RWPE1 (cell line): ENCODE measurements around the gene CNOT1.
"Not testable (repeated sequence)": the region's sequence is repeated elsewhere in the genome, so short reads cannot be mapped to it uniquely, and the experiment has no call there.

Experiments
- CTCF ChIA-PET: fragments of 350-600 bp; sonication (Branson Sonifier 250); formaldehyde crosslinking; extraction: SDS; loops from one replicate; lab custom pipeline; 2021; lab: Yijun Ruan, JAX
- POLR2A ChIA-PET: fragments of 400-600 bp; formaldehyde crosslinking; extraction: SDS; loops from one replicate; lab custom pipeline; 2020; ENCODE audit warnings: antibody characterized with exemption; ENCODE audit not compliant: low non-redundant PET; lab: Yijun Ruan, JAX
- DNase-seq: peaks from one replicate; pipeline ENCODE4 v3.0.0; 2012; ENCODE audit warnings: low spot score
- H3K27ac ChIP-seq: fragments of 450-650 bp; 2 replicates; pipeline ENCODE4 v1.5.1; 2017
- CTCF ChIP-seq: fragments of 450-650 bp; conservative IDR thresholded peaks from 2 replicates; pipeline ENCODE4 v1.5.1; 2017; ENCODE audit warnings: low read depth, mild to moderate bottlenecking

The CNOT1 gene

GRCh38 chr16:58640949-58641348, 11.3 kb upstream of the CNOT1 start:
- ChIA-PET POLR2A (no interaction called here), CTCF (interaction anchor here (0.6 kb wide), 1 partner anchor 304 kb away, joined by 4 read pairs; no protein-coding TSS in a partner anchor)

GRCh38 chr16:58639836-58640235, 10.2 kb upstream of the CNOT1 start:
- H3K27ac ChIP-seq = no peak overlapping the region
- POLR2A ChIA-PET = no interaction called here
- TF ChIP-seq CTCF = no peak
- CTCF ChIA-PET = interaction anchor here (0.8 kb wide), 1 partner anchor 128 kb away, joined by 5 read pairs; no protein-coding TSS in a partner anchor
- no peak for DNase-seq

More at GRCh38 chr16:58640949-58641348, 11.3 kb upstream of the CNOT1 start:
- DNase-seq = no peak
- TF ChIP-seq CTCF = no peak
- no peak overlapping the region for H3K27ac ChIP-seq

- CTCF ChIA-PET = interaction anchor here (0.6 to 0.8 kb wide), 3 partner anchors 8 to 151 kb away, joined by 3 to 5 read pairs (median 5); no protein-coding TSS in a partner anchor
Observed at GRCh38 chr16:58639230-58639629, 9.6 kb upstream of the CNOT1 start.

GRCh38 chr16:58638148-58639036, 8.8 kb upstream of the CNOT1 start:
- peak overlapping the region; percentile 58 for H3K27ac ChIP-seq
- TF ChIP-seq CTCF = peak; percentile 46
- DNase-seq = peak; percentile 81
- ChIA-PET CTCF (interaction anchor here (0.6 to 1.0 kb wide), 8 partner anchors 7 to 340 kb away, joined by 3 to 7 read pairs (median 4); no protein-coding TSS in a partner anchor), POLR2A (no interaction called here)

More at GRCh38 chr16:58639230-58639629, 9.6 kb upstream of the CNOT1 start:
- DNase-seq = no peak
- no peak for TF ChIP-seq CTCF
- H3K27ac ChIP-seq = peak overlapping the region; percentile 58
- POLR2A ChIA-PET = no interaction called here

GRCh38 chr16:58637021-58637420, 7.4 kb upstream of the CNOT1 start:
- POLR2A ChIA-PET, DNase-seq, H3K27ac ChIP-seq: not testable (repeated sequence)
- CTCF ChIA-PET = interaction anchor here (0.9 to 1.0 kb wide), 2 partner anchors 42 to 126 kb away, joined by 4 to 6 read pairs; no protein-coding TSS in a partner anchor

GRCh38 chr16:58636466-58636865, 6.8 kb upstream of the CNOT1 start:
- ChIA-PET CTCF (no interaction called here), POLR2A (no interaction called here)
- no peak for TF ChIP-seq CTCF
- no peak for DNase-seq
- H3K27ac ChIP-seq = no peak overlapping the region
